HG03064 (cell line): ENCODE measurements around the gene AUTS2.

Experiments
- ATAC-seq: cut with Tn5 transposase; IDR thresholded peaks from one replicate; pipeline ENCODE4 v1.9.1; 2021; ENCODE audit warnings: low read depth; ENCODE audit not compliant: unreplicated experiment

AUTS2 gene

GRCh38 chr7:69622014-69622835 is 23.9 kb downstream of the AUTS2 start:
- ATAC-seq, result no peak

GRCh38 chr7:69622960-69623359 is 24.7 kb downstream of the AUTS2 start:
- ATAC-seq, result no peak

GRCh38 chr7:69624435-69625230 is 26.4 kb downstream of the AUTS2 start:
- no peak for ATAC-seq

- no peak for ATAC-seq
Observed at GRCh38 chr7:69625238-69625637, 27.0 kb downstream of the AUTS2 start.

GRCh38 chr7:69625798-69626197 is 27.5 kb downstream of the AUTS2 start:
- ATAC-seq, result no peak

- ATAC-seq, result no peak
Observed at GRCh38 chr7:69630292-69630691, 32.0 kb downstream of the AUTS2 start.

- no peak for ATAC-seq
Observed at GRCh38 chr7:69631131-69631530, 32.9 kb downstream of the AUTS2 start.

- no peak for ATAC-seq
Observed at GRCh38 chr7:69632280-69632679, 34.0 kb downstream of the AUTS2 start.

- no peak for ATAC-seq
Observed at GRCh38 chr7:69633122-69633831, 35.0 kb downstream of the AUTS2 start.

GRCh38 chr7:69635555-69636185 is 37.4 kb downstream of the AUTS2 start:
- ATAC-seq, result no peak

- ATAC-seq, result no peak
Observed at GRCh38 chr7:69638674-69639073, 40.4 kb downstream of the AUTS2 start.

GRCh38 chr7:69640216-69640615 is 41.9 kb downstream of the AUTS2 start:
- ATAC-seq, result no peak

GRCh38 chr7:69640925-69641594 is 42.8 kb downstream of the AUTS2 start:
- no peak for ATAC-seq

GRCh38 chr7:69643265-69643664 is 45.0 kb downstream of the AUTS2 start:
- no peak for ATAC-seq

- no peak for ATAC-seq
Observed at GRCh38 chr7:69643708-69644445, 45.6 kb downstream of the AUTS2 start.

GRCh38 chr7:69645683-69646082 is 47.4 kb downstream of the AUTS2 start:
- ATAC-seq, result no peak

- ATAC-seq, result peak; percentile 64
Observed at GRCh38 chr7:69651101-69651590, 52.9 kb downstream of the AUTS2 start.

GRCh38 chr7:69652947-69653701 is 54.8 kb downstream of the AUTS2 start:
- no peak for ATAC-seq

- ATAC-seq, result no peak
Observed at GRCh38 chr7:69653806-69654205, 55.5 kb downstream of the AUTS2 start.
